Keratinocyte (primary cell): Measurements from ENCODE around the gene KDM3A. TPM values are rescaled to one million over a fixed set of nuclear protein-coding genes. Genes with fewer than 3 reads are reported as not detected.

Experiments used
- DNase-seq: peaks from one replicate; pipeline ENCODE4 v3.0.0-alpha.2; 2011; ENCODE audit warnings: low read depth, missing footprints, low spot score
- FAIRE-seq: peaks from 2 replicates; lab custom pipeline; 2011; peaks lifted over from hg19 to GRCh38; lab: Jason Lieb, UNC
- H2AFZ ChIP-seq: 2 replicates; pipeline ENCODE4 v1.6.0; 2012; ENCODE audit warnings: low read length, control low read depth, inconsistent platforms; ENCODE audit not compliant: control insufficient read depth
- H3K27ac ChIP-seq: 2 replicates; pipeline ENCODE4 v1.5.1; 2011; ENCODE audit warnings: low read length; ENCODE audit not compliant: control insufficient read depth, insufficient read depth
- H3K27me3 ChIP-seq: 3 replicates; pipeline ENCODE4 v1.6.0; 2011; ENCODE audit warnings: low read length; ENCODE audit not compliant: control insufficient read depth, insufficient read depth; ENCODE audit errors: extremely low read depth
- H3K36me3 ChIP-seq, 2 experiments: 2 replicates in 1 of 2; 3 replicates in 1 of 2; pipeline ENCODE4 v1.5.1; 2011; ENCODE audit warnings: low read length in 2 of 2, mild to moderate bottlenecking in 1 of 2; ENCODE audit not compliant: control insufficient read depth in 2 of 2, insufficient read depth in 2 of 2; ENCODE audit errors: extremely low read depth in 1 of 2
- H3K4me1 ChIP-seq: 3 replicates; pipeline ENCODE4 v1.5.1; 2011; ENCODE audit warnings: low read length; ENCODE audit not compliant: control insufficient read depth, insufficient read depth; ENCODE audit errors: extremely low read depth
- H3K4me2 ChIP-seq: 3 replicates; pipeline ENCODE4 v1.6.0; 2011; ENCODE audit warnings: low read depth, low read length; ENCODE audit not compliant: control insufficient read depth, insufficient read depth; ENCODE audit errors: extremely low read depth
- H3K4me3 ChIP-seq, 3 experiments: fragments of 200-600 bp in 1 of 3; sonication (generic) in 1 of 3; 2 replicates in 2 of 3; 3 replicates in 1 of 3; pipeline ENCODE4 v1.5.1; 2011 to 2016; ENCODE audit warnings: low read length in 3 of 3, mild to moderate bottlenecking in 3 of 3, control low read depth in 2 of 3, inconsistent platforms in 1 of 3, low read depth in 1 of 3, mixed read lengths in 1 of 3, mixed run types in 1 of 3, moderate library complexity in 1 of 3; ENCODE audit not compliant: control insufficient read depth in 2 of 3, insufficient read depth in 2 of 3; ENCODE audit errors: extremely low read depth in 1 of 3
- H3K79me2 ChIP-seq: 2 replicates; pipeline ENCODE4 v1.6.0; 2012; ENCODE audit warnings: low read length; ENCODE audit not compliant: control insufficient read depth, insufficient read depth
- H3K9ac ChIP-seq: 3 replicates; pipeline ENCODE4 v1.6.0; 2011; ENCODE audit warnings: low read length; ENCODE audit not compliant: control insufficient read depth, insufficient read depth; ENCODE audit errors: extremely low read depth
- H3K9me1 ChIP-seq: 3 replicates; pipeline ENCODE4 v1.6.0; 2011; ENCODE audit warnings: low read length; ENCODE audit not compliant: control insufficient read depth, insufficient read depth; ENCODE audit errors: extremely low read depth
- H3K9me3 ChIP-seq: 2 replicates; pipeline ENCODE4 v1.5.1; 2012; ENCODE audit warnings: low read depth, low read length; ENCODE audit not compliant: control insufficient read depth
- H4K20me1 ChIP-seq: 3 replicates; pipeline ENCODE4 v1.6.0; 2011; ENCODE audit warnings: low read length; ENCODE audit not compliant: control insufficient read depth, insufficient read depth; ENCODE audit errors: extremely low read depth
- EZH2 ChIP-seq: IDR thresholded peaks from one replicate; pipeline ENCODE4 v1.6.1; 2012; ENCODE audit warnings: inconsistent platforms, mild to moderate bottlenecking, low read length, moderate library complexity
- dilution Hi-C: fragments of 300-500 bp; cut with MboI; formaldehyde crosslinking; loops from one replicate; pipeline ENCODE4 v1.7.0; 2020; ENCODE audit warnings: low sequenced_read_pairs; ENCODE audit not compliant: extremely low pct_ligation_motif_present
- polyA plus RNA-seq, 5 experiments: library from polyadenylated mRNA; depleted of rRNA in 3 of 5; stranded (reverse) in 3 of 5; stranded (forward) in 1 of 5; unstranded in 1 of 5; fragments of >200 nt; gene quantifications; 1 replicate in 1 of 5; 2 replicates in 3 of 5; 3 replicates in 1 of 5; pipeline versions ENCODE4 v1.2.1 to v1.2.3, GENCODE V29; 2011 to 2012; ENCODE audit warnings: missing spikeins in 2 of 5, low read depth in 1 of 5, low replicate concordance in 1 of 5
- TF ChIP-seq, protein P1 (sequence below), 3 experiments: IDR thresholded peaks in 1 of 3; conservative IDR thresholded peaks in 1 of 3; optimal IDR thresholded peaks in 1 of 3; 2 replicates in 2 of 3; 3 replicates in 1 of 3; pipeline versions ENCODE3 to v1.5.1; 2011; ENCODE audit warnings: low read length in 3 of 3, mild to moderate bottlenecking in 3 of 3, moderate library complexity in 2 of 3, control low read depth in 1 of 3, inconsistent platforms in 1 of 3; ENCODE audit not compliant: insufficient read depth in 2 of 3; ENCODE audit errors: extremely low read depth in 1 of 3

KDM3A gene
- polyA plus RNA-seq, 1 donor (not counting 4 experiments of a cell fraction or from before 2014, with no cell fraction given), result 32.9 TPM

DNA sequence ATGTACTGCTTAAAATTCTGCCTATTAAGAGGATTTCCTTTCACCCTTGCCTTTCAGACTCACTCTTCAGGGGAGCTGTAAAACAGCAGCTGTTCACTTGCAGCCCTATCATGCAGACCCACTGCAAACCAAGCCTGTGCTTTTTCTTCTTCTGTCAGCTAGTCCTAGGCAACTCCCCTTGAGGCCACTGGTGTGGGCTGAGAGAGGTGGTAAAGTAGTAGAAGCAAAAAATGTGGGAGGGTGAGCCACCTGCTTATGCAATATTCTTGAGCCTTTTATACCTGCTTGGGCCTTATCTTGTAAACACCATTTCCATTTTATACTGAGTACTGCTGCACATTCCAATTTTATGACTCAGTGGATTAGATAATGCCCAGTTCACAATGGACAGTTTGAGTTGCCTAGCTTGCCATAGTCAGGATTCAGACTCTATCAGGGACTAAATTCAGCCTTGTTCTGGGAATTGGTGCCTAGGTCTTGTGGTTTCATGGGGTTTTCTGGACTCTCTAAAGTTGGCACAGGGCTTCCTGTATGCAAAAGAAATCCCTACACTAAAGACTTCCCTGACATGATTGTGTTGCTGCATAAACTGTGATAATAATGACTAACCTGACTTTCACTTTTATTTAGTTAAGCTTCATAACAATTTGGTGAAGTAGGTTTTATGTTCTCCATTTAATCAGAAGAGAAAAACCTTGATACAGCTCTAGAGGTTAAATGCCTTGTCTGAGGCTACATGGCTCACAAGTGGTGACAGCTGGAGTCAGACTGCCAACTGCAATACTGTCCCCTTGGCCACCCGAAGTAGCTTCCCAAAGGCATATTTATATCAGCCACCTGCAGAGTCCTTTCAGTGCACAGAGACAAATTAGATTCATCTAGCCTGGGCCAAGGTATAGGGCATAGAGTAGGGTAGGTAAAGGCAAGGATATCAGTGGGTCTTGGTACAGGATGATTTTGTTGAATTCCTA, 47.4 kb upstream of the KDM3A start:
- Histone ChIP-seq H4K20me1 (no peaks in the 10 kb centered on the region), H3K27me3 (no peaks in the 10 kb centered on the region), H2AFZ (no peak overlapping the region), H3K4me3 (no peak overlapping the region), H3K4me1 (peaks cover 8% of the 10 kb centered on the region), H3K36me3 (no peaks in the 10 kb centered on the region), H3K4me2 (no peak overlapping the region), H3K9me1 (no peaks in the 10 kb centered on the region), H3K9ac (no peak overlapping the region), H3K9me3 (no peaks in the 10 kb centered on the region), H3K27ac (no peak overlapping the region), H3K79me2 (no peaks in the 10 kb centered on the region)
- FAIRE-seq, result peak; percentile 67
- no peak for DNase-seq
- dilution Hi-C loops, result no loop called here
- TF ChIP-seq EZH2, result no peak
- TF ChIP-seq, protein P1, sequence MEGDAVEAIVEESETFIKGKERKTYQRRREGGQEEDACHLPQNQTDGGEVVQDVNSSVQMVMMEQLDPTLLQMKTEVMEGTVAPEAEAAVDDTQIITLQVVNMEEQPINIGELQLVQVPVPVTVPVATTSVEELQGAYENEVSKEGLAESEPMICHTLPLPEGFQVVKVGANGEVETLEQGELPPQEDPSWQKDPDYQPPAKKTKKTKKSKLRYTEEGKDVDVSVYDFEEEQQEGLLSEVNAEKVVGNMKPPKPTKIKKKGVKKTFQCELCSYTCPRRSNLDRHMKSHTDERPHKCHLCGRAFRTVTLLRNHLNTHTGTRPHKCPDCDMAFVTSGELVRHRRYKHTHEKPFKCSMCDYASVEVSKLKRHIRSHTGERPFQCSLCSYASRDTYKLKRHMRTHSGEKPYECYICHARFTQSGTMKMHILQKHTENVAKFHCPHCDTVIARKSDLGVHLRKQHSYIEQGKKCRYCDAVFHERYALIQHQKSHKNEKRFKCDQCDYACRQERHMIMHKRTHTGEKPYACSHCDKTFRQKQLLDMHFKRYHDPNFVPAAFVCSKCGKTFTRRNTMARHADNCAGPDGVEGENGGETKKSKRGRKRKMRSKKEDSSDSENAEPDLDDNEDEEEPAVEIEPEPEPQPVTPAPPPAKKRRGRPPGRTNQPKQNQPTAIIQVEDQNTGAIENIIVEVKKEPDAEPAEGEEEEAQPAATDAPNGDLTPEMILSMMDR (optimal IDR thresholded peaks at IDR 0.05 in 1 of 3, IDR thresholded peaks at IDR 0.05 in 1 of 3, conservative IDR thresholded peaks at IDR 0.05 in 1 of 3; ENCODE audit: extremely low read depth in 1 of 3, insufficient read depth in 2 of 3, low read length in 3 of 3), result no peak

DNA sequence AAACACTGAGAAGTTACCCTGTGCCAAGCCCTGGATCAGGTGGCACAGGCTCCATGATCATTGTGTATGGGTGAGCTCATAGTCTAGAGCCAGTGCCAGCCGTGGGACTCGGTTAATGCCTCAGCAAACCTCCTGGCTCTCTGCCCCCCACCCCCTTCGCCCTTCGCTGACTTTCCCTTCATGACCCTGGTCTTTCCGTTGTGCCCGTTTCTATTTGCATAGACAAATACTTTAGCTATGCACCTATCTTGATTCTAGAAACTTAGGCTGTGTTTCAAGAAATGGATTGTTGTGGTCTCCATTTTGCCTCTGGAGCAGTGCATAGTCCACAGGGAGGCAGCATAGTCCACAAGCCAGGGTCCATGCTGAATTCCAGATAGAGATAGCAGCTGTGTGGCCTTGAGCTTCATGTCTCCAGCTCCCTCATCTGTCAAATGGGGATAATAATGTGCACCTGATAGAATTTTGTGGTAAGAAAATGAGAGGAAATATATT, 44.8 kb upstream of the KDM3A start:
- Histone ChIP-seq H2AFZ (no peak overlapping the region), H3K36me3 (no peaks in the 10 kb centered on the region), H3K79me2 (no peaks in the 10 kb centered on the region), H3K27ac (no peak overlapping the region), H3K4me1 (peaks cover 8% of the 10 kb centered on the region), H3K4me2 (no peak overlapping the region), H3K9me1 (no peaks in the 10 kb centered on the region), H4K20me1 (no peaks in the 10 kb centered on the region), H3K4me3 (no peak overlapping the region), H3K9me3 (no peaks in the 10 kb centered on the region), H3K27me3 (no peaks in the 10 kb centered on the region), H3K9ac (no peak overlapping the region)
- TF ChIP-seq, protein P1 (optimal IDR thresholded peaks at IDR 0.05 in 1 of 3, IDR thresholded peaks at IDR 0.05 in 1 of 3, conservative IDR thresholded peaks at IDR 0.05 in 1 of 3; ENCODE audit: extremely low read depth in 1 of 3, insufficient read depth in 2 of 3, low read length in 3 of 3), result peak; percentile 64 to 83 (median 71)
- TF ChIP-seq EZH2, result no peak
- DNase-seq (no peak), FAIRE-seq (no peak)
- dilution Hi-C loops, result no loop called here
